H4 (cell line): Measurements from ENCODE around the gene C21orf91. TPM values are rescaled to one million over a fixed set of nuclear protein-coding genes. Genes with fewer than 3 reads are reported as not detected.

ENCODE experiments used
- total RNA-seq: library from RNA; depleted of rRNA; stranded (reverse); fragments of >200 nt; shearing (Covaris generic); gene quantifications from 2 replicates; pipeline ENCODE4 v1.2.3, GENCODE V29; 2014; rRNA removed

C21orf91 gene
- total RNA-seq, 1 experiment from 2014 or later, result 8.4 TPM

Other genes starting within 250 kb of the C21orf91 start
- gene BTG3, start 206.5 kb downstream of the C21orf91 start, total RNA-seq, result 48.9 and 61.7 TPM in 2 replicates